Esophagus squamous epithelium (tissue), 4 donors: Measurements from ENCODE around the gene FAM168A.

Source experiments
- CTCF ChIP-seq, 6 experiments: fragments of 450-650 bp in 4 of 6; fragments of 200-600 bp in 2 of 6; sonication (generic) in 2 of 6; IDR thresholded peaks; one replicate each; pipeline ENCODE4 v1.5.1; 2016 to 2019; ENCODE audit warnings: antibody characterized with exemption in 6 of 6, mild to moderate bottlenecking in 4 of 6, moderate library complexity in 4 of 6
- POLR2A ChIP-seq, 4 donors: fragments of 450-650 bp; IDR thresholded peaks; one replicate each; pipeline ENCODE4 v1.6.1; 2017; ENCODE audit warnings: antibody characterized with exemption in 4 of 4, mild to moderate bottlenecking in 4 of 4, moderate library complexity in 3 of 4

- no peak for TF ChIP-seq POLR2A (IDR thresholded peaks at IDR 0.05)
- no peak for TF ChIP-seq CTCF (IDR thresholded peaks at IDR 0.05)
These were observed 169.2 kb downstream of the FAM168A start for GRCh38 chr11:73428699-73429098.
